H1 (cell line): Measurements from ENCODE around the gene RFX2. TPM values are rescaled to one million over a fixed set of nuclear protein-coding genes. Genes with fewer than 3 reads are reported as not detected.

Experiments
- BCL11A ChIP-seq, 2 experiments: IDR thresholded peaks; one replicate each; pipeline ENCODE4 v1.6.1; 2011; ENCODE audit warnings: low read depth in 2 of 2, low read length in 2 of 2, mild to moderate bottlenecking in 2 of 2
- KDM1A ChIP-seq: fragments of 200-600, 300-600 bp; sonication (generic); IDR thresholded peaks from 2 replicates; pipeline ENCODE4 v1.7.1; 2016; ENCODE audit warnings: mild to moderate bottlenecking, low read length, borderline replicate concordance
- POLR2AphosphoS5 ChIP-seq: IDR thresholded peaks from 2 replicates; pipeline ENCODE4 v1.6.1; 2011; ENCODE audit warnings: low read depth, low read length
- SIRT6 ChIP-seq: IDR thresholded peaks from one replicate; pipeline ENCODE4 v1.7.1; 2012; ENCODE audit warnings: low read length, inconsistent platforms
- TAF7 ChIP-seq: optimal IDR thresholded peaks from 2 replicates; pipeline ENCODE3; 2011; ENCODE audit warnings: low read depth, mild to moderate bottlenecking, inconsistent platforms, low read length, moderate library complexity, borderline replicate concordance
- polyA plus RNA-seq, 7 experiments: library from polyadenylated mRNA; depleted of rRNA in 3 of 7; stranded (reverse) in 5 of 7; unstranded in 2 of 7; fragments of >200 nt in 5 of 7; fragments of 200-250 nt in 2 of 7; gene quantifications; 1 replicate in 5 of 7; 2 replicates in 1 of 7; 4 replicates in 1 of 7; pipeline versions ENCODE4 v1.2.1 to v1.2.3, GENCODE V29; 2011 to 2013; ENCODE audit warnings: missing spikeins in 2 of 7, mixed read lengths in 2 of 7
- total RNA-seq: library from RNA; stranded (reverse); fragmentation: NEBNext Ultra II Directional; extraction: Animal tissue kit (Norgen Biotek cat#: 25700); gene quantifications from 2 replicates; pipeline ENCODE4 v1.2.1, GENCODE V29; 2021

The RFX2 gene
- total and polyA plus RNA-seq, 2 of the 8 experiments (the other 6 are each of a cell fraction or from before 2014, with no cell fraction given), result 4.8 to 5.3 TPM

DNA sequence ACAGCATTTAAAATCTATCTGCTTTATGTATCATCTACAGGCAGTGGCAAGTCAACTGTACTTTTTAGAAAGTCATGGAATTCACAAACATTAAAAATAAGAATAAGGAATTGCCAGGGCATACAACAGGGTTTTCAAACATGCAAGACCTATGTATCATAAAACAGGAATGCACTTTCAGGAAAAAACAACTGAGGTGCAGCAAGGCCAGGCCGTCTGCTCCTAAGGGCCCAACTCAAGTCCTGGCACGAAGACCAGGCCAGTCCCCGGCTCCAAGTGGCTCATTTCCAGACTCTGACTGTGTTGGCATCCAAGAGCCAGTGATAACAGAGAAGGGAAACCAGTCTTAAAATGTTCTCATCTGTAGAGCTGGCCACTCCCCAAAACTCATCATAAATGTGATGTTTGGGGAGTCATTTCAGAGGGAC lies 7.1 kb downstream of the RFX2 start (continued):
- no peak for TF ChIP-seq BCL11A (IDR thresholded peaks at IDR 0.05; ENCODE audit: low read depth in 2 of 2, low read length in 2 of 2)
- no peak for TF ChIP-seq SIRT6
- no peak for TF ChIP-seq TAF7
- no peak for TF ChIP-seq KDM1A
- TF ChIP-seq POLR2AphosphoS5, result no peak
